GM12864 (cell line): ENCODE results near the gene RASGRP4.
A peak's percentile ranks its signal among the peaks of the same experiment; 100 is the strongest.
"Not testable (repeated sequence)": the region's sequence is repeated elsewhere in the genome, so short reads cannot be mapped to it uniquely, and the experiment has no call there.

Experiments used
- DNase-seq: peaks from one replicate; pipeline ENCODE4 v3.0.0-alpha.2; 2011; ENCODE audit warnings: low read depth
- H3K4me3 ChIP-seq: 2 replicates; pipeline ENCODE4 v1.5.1; 2011; ENCODE audit warnings: mild to moderate bottlenecking, low read depth, low read length, control low read depth
- CTCF ChIP-seq: IDR thresholded peaks from 2 replicates; pipeline ENCODE4 v1.5.1; 2011; ENCODE audit warnings: low read depth, mild to moderate bottlenecking, moderate library complexity, low read length, control low read depth, inconsistent platforms; ENCODE audit errors: missing control alignments

Gene RASGRP4

GRCh38 chr19:38437295-38437694 is 11.3 kb upstream of the RASGRP4 start:
- no peak overlapping the region for H3K4me3 ChIP-seq

GRCh38 chr19:38434549-38435051 is 8.6 kb upstream of the RASGRP4 start:
- H3K4me3 ChIP-seq: no peak overlapping the region
- TF ChIP-seq CTCF: no peak
- DNase-seq: no peak

More at GRCh38 chr19:38437295-38437694, 11.3 kb upstream of the RASGRP4 start:
- no peak for DNase-seq
- TF ChIP-seq CTCF: no peak

- H3K4me3 ChIP-seq: no peak within 1 kb of the TSS
- no peak for TF ChIP-seq CTCF
- DNase-seq: no peak
These were observed 7.3 kb upstream of the RASGRP4 start, which contains the start of gene RYR1 for GRCh38 chr19:38433268-38433733. Gene RYR1 (plus strand): TSS chr19:38433691. CDS start chr19:38433830, 139 bp downstream.

- no peak for DNase-seq
- no peak overlapping the region for H3K4me3 ChIP-seq
- TF ChIP-seq CTCF: no peak
These were observed 4.9 kb upstream of the RASGRP4 start for GRCh38 chr19:38430931-38431330.

GRCh38 chr19:38429811-38430156 is 3.8 kb upstream of the RASGRP4 start:
- DNase-seq: no peak
- H3K4me3 ChIP-seq: no peak overlapping the region
- no peak for TF ChIP-seq CTCF

- no peak overlapping the region for H3K4me3 ChIP-seq
- no peak for DNase-seq
- no peak for TF ChIP-seq CTCF
These were observed 3.2 kb upstream of the RASGRP4 start for GRCh38 chr19:38429055-38429810.

- DNase-seq: peak; percentile 60
- not testable (repeated sequence) for H3K4me3 ChIP-seq
These were observed 1.1 kb upstream of the RASGRP4 start for GRCh38 chr19:38427035-38427677.
